Left lobe of liver (tissue), 1 donor: ENCODE measurements around the gene EIF4B. TPM values are rescaled to one million over a fixed set of nuclear protein-coding genes. Genes with fewer than 3 reads are reported as not detected.

Source experiments
- total RNA-seq: library from RNA; stranded (reverse); gene quantifications from one replicate; pipeline ENCODE4 v1.2.1, GENCODE V29; 2021
- donor health status: DM: no; HTN: yes; CAD: no.

Gene EIF4B
- total RNA-seq, 1 donor from 2014 or later = 184 TPM

Other genes starting within 250 kb of the EIF4B start
- gene KRT76, start 229.1 kb upstream of the EIF4B start, total RNA-seq = not detected
- not detected for gene KRT3, start 210.3 kb upstream of the EIF4B start, total RNA-seq
- gene KRT4, start 192.3 kb upstream of the EIF4B start, total RNA-seq = not detected
- not detected for gene KRT79, start 172.1 kb upstream of the EIF4B start, total RNA-seq
- gene KRT78, start 157.5 kb upstream of the EIF4B start, total RNA-seq = not detected
- gene KRT8, start 101.4 kb upstream of the EIF4B start, total RNA-seq = 235 TPM
- 194 TPM for gene KRT18, start 57.3 kb upstream of the EIF4B start, total RNA-seq
- gene TNS2, start 43.6 kb downstream of the EIF4B start, total RNA-seq = 146 TPM
- gene SPRYD3, start 72.9 kb downstream of the EIF4B start, total RNA-seq = 16.2 TPM
- gene IGFBP6, start 91.2 kb downstream of the EIF4B start, total RNA-seq = 5.2 TPM
- gene SOAT2, start 97.0 kb downstream of the EIF4B start, total RNA-seq = 0.25 TPM
- gene ZNF740, start 174.3 kb downstream of the EIF4B start, total RNA-seq = 25.9 TPM
- gene CSAD, start 174.5 kb downstream of the EIF4B start, total RNA-seq = 53.6 TPM
- 8.6 TPM for gene ITGB7, start 200.8 kb downstream of the EIF4B start, total RNA-seq
- 2.5 TPM for gene RARG, start 225.8 kb downstream of the EIF4B start, total RNA-seq